Left colon (tissue), 2 donors: ENCODE measurements around the gene AKR1C2. TPM values are rescaled to one million over a fixed set of nuclear protein-coding genes. Genes with fewer than 3 reads are reported as not detected.
"Not testable (repeated sequence)": the region's sequence is repeated elsewhere in the genome, so short reads cannot be mapped to it uniquely, and the experiment has no call there.

Experiments
- ATAC-seq: fragments of 200-7000 bp; cut with Tn5 transposase; one replicate; pipeline ENCODE4 v1.9.1; 2020; ENCODE audit warnings: mild to moderate bottlenecking, moderate library complexity
- DNase-seq, 2 donors: peaks; one replicate each; pipeline ENCODE4 v3.0.0-alpha.2; 2020
- intact Hi-C, 2 donors: fragments of 100-400 bp; cut with DNase I in 1 of 2; cut with micrococcal nuclease in 1 of 2; formaldehyde crosslinking; loops; one replicate each; pipeline versions ENCODE4 v1.11.2 to v1.14.0; 2022; cut with DNase I, micrococcal nuclease
- total RNA-seq, 2 donors: library from RNA; stranded (reverse); fragmentation: NEBNext Ultra II Directional; extraction: Animal tissue kit (Norgen Biotek cat#: 25700); gene quantifications; one replicate each; pipeline ENCODE4 v1.2.1, GENCODE V29; 2021
- donor health status: DM: no; HTN: no; CAD: no.
- donor health status: DM: yes; HTN: yes; CAD: no.

Gene AKR1C2
- total RNA-seq, 2 donors from 2014 or later: 18.8 to 65.4 TPM

GRCh38 chr10:5032444-5032843, 28.8 kb upstream of the AKR1C2 start:
- ATAC-seq, intact Hi-C loops, DNase-seq: not testable (repeated sequence)

GRCh38 chr10:5031588-5031987, 27.9 kb upstream of the AKR1C2 start:
- ATAC-seq: peak; percentile 51
- DNase-seq, intact Hi-C loops: not testable (repeated sequence)

GRCh38 chr10:5030989-5031388, 27.3 kb upstream of the AKR1C2 start:
- DNase-seq (no peak), ATAC-seq (no peak)
- intact Hi-C loops: no loop called here

GRCh38 chr10:5025461-5025881, 21.8 kb upstream of the AKR1C2 start:
- intact Hi-C loops, DNase-seq: not testable (repeated sequence)
- peak; percentile 10 for ATAC-seq

GRCh38 chr10:5023177-5023805, 19.6 kb upstream of the AKR1C2 start:
- ATAC-seq: peak; percentile 82
- DNase-seq: peak; percentile 63 to 80
- intact Hi-C loops: no loop called here

- DNase-seq, intact Hi-C loops, ATAC-seq: not testable (repeated sequence)
These were observed 18.1 kb upstream of the AKR1C2 start for GRCh38 chr10:5021624-5022290.

- ATAC-seq (peak; percentile 60), DNase-seq (peak; percentile 36 to 66)
- intact Hi-C loops: loop anchor here in 1 of 2 donors (10.0 kb wide), 1 partner anchor 265 kb away; no protein-coding TSS in a partner anchor
These were observed 16.3 kb upstream of the AKR1C2 start for GRCh38 chr10:5019770-5020612.

GRCh38 chr10:5018671-5019277, 15.1 kb upstream of the AKR1C2 start:
- intact Hi-C loops: loop anchor here in 1 of 2 donors (10.0 kb wide), 1 partner anchor 266 kb away; no protein-coding TSS in a partner anchor

GRCh38 chr10:5018134-5018533, 14.5 kb upstream of the AKR1C2 start:
- intact Hi-C loops: loop anchor here in 1 of 2 donors (10.0 kb wide), 1 partner anchor 267 kb away; no protein-coding TSS in a partner anchor
- DNase-seq (no peak), ATAC-seq (no peak)

More at GRCh38 chr10:5018671-5019277, 15.1 kb upstream of the AKR1C2 start:
- DNase-seq (peak; percentile 32 to 55), ATAC-seq (peak; percentile 59)

- intact Hi-C loops: loop anchor here in 1 of 2 donors (10.0 kb wide), 1 partner anchor 270 kb away; no protein-coding TSS in a partner anchor
- ATAC-seq (peak; percentile 80), DNase-seq (no peak)
These were observed 11.3 kb upstream of the AKR1C2 start for GRCh38 chr10:5014936-5015335.

- not testable (repeated sequence) for DNase-seq, ATAC-seq
- intact Hi-C loops: loop anchor here in 1 of 2 donors (10.0 kb wide), 1 partner anchor 270 kb away; no protein-coding TSS in a partner anchor
These were observed 10.7 kb upstream of the AKR1C2 start for GRCh38 chr10:5014200-5014910.

GRCh38 chr10:5013385-5013784, 9.7 kb upstream of the AKR1C2 start:
- intact Hi-C loops: loop anchor here in 1 of 2 donors (10.0 kb wide), 1 partner anchor 271 kb away; no protein-coding TSS in a partner anchor
- no peak for ATAC-seq
- no peak for DNase-seq

GRCh38 chr10:5012595-5012994, 8.9 kb upstream of the AKR1C2 start:
- no peak for ATAC-seq
- intact Hi-C loops: loop anchor here in 1 of 2 donors (10.0 kb wide), 1 partner anchor 272 kb away; no protein-coding TSS in a partner anchor

GRCh38 chr10:5011392-5011791, 7.7 kb upstream of the AKR1C2 start:
- intact Hi-C loops: loop anchor here in 1 of 2 donors (10.0 kb wide), 1 partner anchor 273 kb away; no protein-coding TSS in a partner anchor
- DNase-seq, ATAC-seq: not testable (repeated sequence)

More at GRCh38 chr10:5012595-5012994, 8.9 kb upstream of the AKR1C2 start:
- DNase-seq: no peak

- intact Hi-C loops: loop anchor here in 1 of 2 donors (10.0 kb wide), 1 partner anchor 275 kb away; no protein-coding TSS in a partner anchor
- peak; percentile 51 for ATAC-seq
- DNase-seq: not testable (repeated sequence)
These were observed 6.4 kb upstream of the AKR1C2 start for GRCh38 chr10:5010043-5010442.

- not testable (repeated sequence) for DNase-seq
- ATAC-seq: peak; percentile 32
These were observed 5.3 kb upstream of the AKR1C2 start for GRCh38 chr10:5008857-5009548.

GRCh38 chr10:5004501-5004900, 844 bp upstream of the AKR1C2 start:
- DNase-seq, intact Hi-C loops, ATAC-seq: not testable (repeated sequence)

More at GRCh38 chr10:5008857-5009548, 5.3 kb upstream of the AKR1C2 start:
- intact Hi-C loops: not testable (repeated sequence)
